ENCODE measurements around the gene MMP15.

DNA sequence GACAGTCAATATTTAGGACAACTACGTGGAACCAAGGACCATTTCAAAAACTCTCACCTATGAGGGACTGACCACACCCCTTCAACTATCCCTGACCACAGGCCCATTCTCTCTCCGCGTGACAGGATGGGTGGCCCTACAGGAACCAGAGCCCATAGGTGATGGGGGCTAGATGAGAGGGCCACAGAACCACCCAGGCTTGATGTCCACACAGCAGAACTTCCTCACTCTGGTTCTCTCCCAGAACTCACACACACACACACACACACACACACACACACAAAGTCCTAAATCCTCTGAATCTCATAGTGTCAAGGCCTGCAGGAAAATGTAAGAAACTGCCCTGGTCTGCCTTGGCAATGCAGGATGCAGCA lies 26.6 kb upstream of the MMP15 start:
- TF ChIP-seq, protein P1, sequence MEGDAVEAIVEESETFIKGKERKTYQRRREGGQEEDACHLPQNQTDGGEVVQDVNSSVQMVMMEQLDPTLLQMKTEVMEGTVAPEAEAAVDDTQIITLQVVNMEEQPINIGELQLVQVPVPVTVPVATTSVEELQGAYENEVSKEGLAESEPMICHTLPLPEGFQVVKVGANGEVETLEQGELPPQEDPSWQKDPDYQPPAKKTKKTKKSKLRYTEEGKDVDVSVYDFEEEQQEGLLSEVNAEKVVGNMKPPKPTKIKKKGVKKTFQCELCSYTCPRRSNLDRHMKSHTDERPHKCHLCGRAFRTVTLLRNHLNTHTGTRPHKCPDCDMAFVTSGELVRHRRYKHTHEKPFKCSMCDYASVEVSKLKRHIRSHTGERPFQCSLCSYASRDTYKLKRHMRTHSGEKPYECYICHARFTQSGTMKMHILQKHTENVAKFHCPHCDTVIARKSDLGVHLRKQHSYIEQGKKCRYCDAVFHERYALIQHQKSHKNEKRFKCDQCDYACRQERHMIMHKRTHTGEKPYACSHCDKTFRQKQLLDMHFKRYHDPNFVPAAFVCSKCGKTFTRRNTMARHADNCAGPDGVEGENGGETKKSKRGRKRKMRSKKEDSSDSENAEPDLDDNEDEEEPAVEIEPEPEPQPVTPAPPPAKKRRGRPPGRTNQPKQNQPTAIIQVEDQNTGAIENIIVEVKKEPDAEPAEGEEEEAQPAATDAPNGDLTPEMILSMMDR (IDR thresholded peaks at IDR 0.05): no peak
- TF ChIP-seq POLR2A (IDR thresholded peaks at IDR 0.05): no peak

Data from heart left ventricle (tissue), 13 donors.